ENCODE measurements around the gene DYNC2H1. TPM values are rescaled to one million over a fixed set of nuclear protein-coding genes. Genes with fewer than 3 reads are reported as not detected.

The DYNC2H1 gene
- total RNA-seq, 2 experiments from 2014 or later: 2.8 to 3.2 TPM

- TF ChIP-seq CTCF (IDR thresholded peaks at IDR 0.05): no peak
- DNase-seq (no peak), ATAC-seq (ENCODE audit: poor library complexity) (no peak)
- no peak overlapping the region for H3K4me3 ChIP-seq (ENCODE audit: low read length)
- Mint-ChIP-seq H3K36me3 (ENCODE audit: low read depth) (no peaks in the 10 kb centered on the region), H3K9me3 (no peaks in the 10 kb centered on the region), H3K4me3 (no peak overlapping the region), H3K27me3 (no peaks in the 10 kb centered on the region), H3K4me1 (ENCODE audit: low read depth) (no peaks in the 10 kb centered on the region), H3K27ac (no peak overlapping the region)
- no peaks in the 10 kb centered on the region for H3K36me3 ChIP-seq (ENCODE audit: insufficient read depth, low read length)
- CTCF ChIA-PET: no interaction called here
- no peaks in the 10 kb centered on the region for H3K9me3 ChIP-seq (ENCODE audit: control insufficient read depth in 1 of 2, insufficient read depth in 1 of 2, low read length in 2 of 2)
- no peaks in the 10 kb centered on the region for H3K27me3 ChIP-seq (ENCODE audit: control insufficient read depth in 1 of 2, insufficient read depth in 2 of 2, low read length in 2 of 2)
- POLR2A ChIA-PET: no interaction called here
- H3K27ac ChIP-seq (ENCODE audit: low read depth in 1 of 2, low read length in 2 of 2): no peak overlapping the region
- H3K4me1 ChIP-seq (ENCODE audit: insufficient read depth, low read length): no peaks in the 10 kb centered on the region
- intact Hi-C loops (cut with DNase I, micrococcal nuclease): no loop called here
These were observed 48.3 kb downstream of the DYNC2H1 start for GRCh38 chr11:103157542-103157941.

DNA sequence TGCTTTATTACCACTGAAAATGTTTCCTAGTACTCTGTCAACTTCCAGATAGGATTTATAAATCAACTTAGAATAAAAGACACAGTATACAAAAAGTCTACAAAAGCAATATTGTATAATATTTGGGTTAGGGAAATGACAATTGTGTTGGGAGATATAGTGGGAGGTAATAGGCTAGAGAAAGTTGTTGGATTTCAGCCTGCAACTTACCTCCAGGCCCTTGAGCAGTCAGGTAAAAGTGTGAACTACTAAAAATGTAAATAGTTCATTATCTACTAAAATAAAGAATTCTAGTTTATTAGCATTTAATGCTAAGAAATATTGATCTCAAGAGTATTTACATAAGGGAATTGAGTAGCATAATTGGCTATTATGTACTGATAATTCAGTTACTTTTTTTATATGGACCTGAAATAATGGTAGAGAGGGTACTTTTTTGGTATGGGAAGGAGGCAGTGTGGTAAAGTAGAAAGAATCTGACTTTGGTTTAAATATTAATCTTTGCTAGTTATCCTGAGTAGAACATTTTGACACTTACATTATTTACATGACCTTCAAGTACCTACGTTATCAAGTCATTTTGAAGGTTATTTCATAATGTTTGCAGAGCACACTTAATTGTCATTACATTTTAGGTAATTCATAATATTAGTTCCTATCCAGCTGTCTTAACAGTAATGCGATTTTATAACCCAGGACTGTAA, 55.0 kb downstream of the DYNC2H1 start:
- no peaks in the 10 kb centered on the region for H3K9me3 ChIP-seq (ENCODE audit: control insufficient read depth in 1 of 2, insufficient read depth in 1 of 2, low read length in 2 of 2)
- H3K36me3 ChIP-seq (ENCODE audit: insufficient read depth, low read length): no peaks in the 10 kb centered on the region
- CTCF ChIA-PET: no interaction called here
- H3K4me1 ChIP-seq (ENCODE audit: insufficient read depth, low read length): no peaks in the 10 kb centered on the region
- POLR2A ChIA-PET: no interaction called here
- ATAC-seq (ENCODE audit: poor library complexity) (no peak), DNase-seq (no peak)
- no peak overlapping the region for H3K27ac ChIP-seq (ENCODE audit: low read depth in 1 of 2, low read length in 2 of 2)
- H3K27me3 Mint-ChIP-seq: no peaks in the 10 kb centered on the region
- H3K9me3 Mint-ChIP-seq: no peaks in the 10 kb centered on the region
- H3K27me3 ChIP-seq (ENCODE audit: control insufficient read depth in 1 of 2, insufficient read depth in 2 of 2, low read length in 2 of 2): no peaks in the 10 kb centered on the region
- no peak overlapping the region for H3K4me3 Mint-ChIP-seq
- H3K27ac Mint-ChIP-seq: no peak overlapping the region
- no peaks in the 10 kb centered on the region for H3K4me1 Mint-ChIP-seq (ENCODE audit: low read depth)
- no peaks in the 10 kb centered on the region for H3K36me3 Mint-ChIP-seq (ENCODE audit: low read depth)
- intact Hi-C loops (cut with DNase I, micrococcal nuclease): no loop called here
- H3K4me3 ChIP-seq (ENCODE audit: low read length): no peak overlapping the region
- no peak for TF ChIP-seq CTCF (IDR thresholded peaks at IDR 0.05)

GRCh38 chr11:103167166-103167565, 57.9 kb downstream of the DYNC2H1 start:
- no peak for ATAC-seq (ENCODE audit: poor library complexity)
- no peak overlapping the region for H3K4me3 ChIP-seq (ENCODE audit: low read length)
- H3K4me3 Mint-ChIP-seq: no peak overlapping the region
- no peak overlapping the region for H3K27ac ChIP-seq (ENCODE audit: low read depth in 1 of 2, low read length in 2 of 2)
- H3K36me3 Mint-ChIP-seq (ENCODE audit: low read depth): no peaks in the 10 kb centered on the region
- ChIA-PET POLR2A (interaction anchor here (0.7 kb wide), 1 partner anchor 154 kb away, joined by 4 read pairs; no protein-coding TSS in a partner anchor), CTCF (no interaction called here)
- H3K4me1 Mint-ChIP-seq (ENCODE audit: low read depth): no peaks in the 10 kb centered on the region
- no peaks in the 10 kb centered on the region for H3K27me3 ChIP-seq (ENCODE audit: control insufficient read depth in 1 of 2, insufficient read depth in 2 of 2, low read length in 2 of 2)
- no peaks in the 10 kb centered on the region for H3K4me1 ChIP-seq (ENCODE audit: insufficient read depth, low read length)
- no peaks in the 10 kb centered on the region for H3K36me3 ChIP-seq (ENCODE audit: insufficient read depth, low read length)
- no peaks in the 10 kb centered on the region for H3K9me3 ChIP-seq (ENCODE audit: control insufficient read depth in 1 of 2, insufficient read depth in 1 of 2, low read length in 2 of 2)
- DNase-seq: no peak
- no peak overlapping the region for H3K27ac Mint-ChIP-seq
- no peaks in the 10 kb centered on the region for H3K27me3 Mint-ChIP-seq
- H3K9me3 Mint-ChIP-seq: no peaks in the 10 kb centered on the region
- TF ChIP-seq CTCF (IDR thresholded peaks at IDR 0.05): no peak
- intact Hi-C loops (cut with DNase I, micrococcal nuclease): no loop called here

All from CD4-positive, alpha-beta T cell (primary cell).